ENCODE measurements around the gene MYBBP1A.

Gene MYBBP1A

DNA sequence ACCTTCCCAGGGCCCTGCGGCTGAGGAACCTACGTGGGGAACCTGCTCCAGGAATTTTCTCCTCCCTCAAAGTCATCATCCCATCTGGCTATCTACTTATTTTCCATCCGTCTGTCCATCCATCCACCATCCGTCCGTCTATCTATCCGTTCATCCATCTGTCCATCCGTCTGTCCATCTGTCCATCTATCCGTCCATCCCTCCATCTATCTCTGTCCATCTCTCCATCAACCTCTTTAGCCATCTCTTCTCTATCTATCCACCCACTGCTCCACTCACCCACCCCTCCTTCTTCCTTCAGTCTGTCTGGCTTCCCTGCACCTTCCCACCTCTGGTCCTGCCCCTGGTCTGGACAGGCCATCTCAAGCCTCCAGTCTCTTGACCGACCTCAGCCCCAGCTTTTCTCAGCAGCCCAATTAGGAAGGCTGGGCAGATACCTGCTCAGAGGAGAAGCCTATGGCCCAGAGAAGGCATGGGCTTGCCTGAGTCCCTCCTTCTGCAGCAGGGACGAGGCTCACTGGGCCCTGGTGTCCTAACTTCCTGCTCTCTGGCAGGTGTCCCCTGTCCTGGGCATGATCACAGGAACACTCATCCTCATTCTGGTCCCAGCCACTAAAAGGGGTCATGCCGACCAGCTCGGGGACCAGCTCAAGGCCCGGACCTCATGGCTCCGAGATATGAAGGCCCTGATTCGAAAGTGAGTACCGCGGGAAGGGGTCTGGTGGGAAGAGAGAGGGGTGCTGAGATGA lies 23.0 kb downstream of the MYBBP1A start:
- H2AFZ ChIP-seq (ENCODE audit: low read depth, low read length), result no peak overlapping the region
- no peaks in the 10 kb centered on the region for H3K9me3 ChIP-seq (ENCODE audit: low read length)
- H3K27me3 ChIP-seq (ENCODE audit: insufficient read depth, low read length), result peaks cover 2% of the 10 kb centered on the region
- no peak overlapping the region for H3K4me3 ChIP-seq (ENCODE audit: low read length)
- peaks cover 13% of the 10 kb centered on the region for H3K4me1 ChIP-seq (ENCODE audit: insufficient read depth, low read length)
- H3K36me3 ChIP-seq (ENCODE audit: insufficient read depth, low read length), result no peaks in the 10 kb centered on the region

DNA sequence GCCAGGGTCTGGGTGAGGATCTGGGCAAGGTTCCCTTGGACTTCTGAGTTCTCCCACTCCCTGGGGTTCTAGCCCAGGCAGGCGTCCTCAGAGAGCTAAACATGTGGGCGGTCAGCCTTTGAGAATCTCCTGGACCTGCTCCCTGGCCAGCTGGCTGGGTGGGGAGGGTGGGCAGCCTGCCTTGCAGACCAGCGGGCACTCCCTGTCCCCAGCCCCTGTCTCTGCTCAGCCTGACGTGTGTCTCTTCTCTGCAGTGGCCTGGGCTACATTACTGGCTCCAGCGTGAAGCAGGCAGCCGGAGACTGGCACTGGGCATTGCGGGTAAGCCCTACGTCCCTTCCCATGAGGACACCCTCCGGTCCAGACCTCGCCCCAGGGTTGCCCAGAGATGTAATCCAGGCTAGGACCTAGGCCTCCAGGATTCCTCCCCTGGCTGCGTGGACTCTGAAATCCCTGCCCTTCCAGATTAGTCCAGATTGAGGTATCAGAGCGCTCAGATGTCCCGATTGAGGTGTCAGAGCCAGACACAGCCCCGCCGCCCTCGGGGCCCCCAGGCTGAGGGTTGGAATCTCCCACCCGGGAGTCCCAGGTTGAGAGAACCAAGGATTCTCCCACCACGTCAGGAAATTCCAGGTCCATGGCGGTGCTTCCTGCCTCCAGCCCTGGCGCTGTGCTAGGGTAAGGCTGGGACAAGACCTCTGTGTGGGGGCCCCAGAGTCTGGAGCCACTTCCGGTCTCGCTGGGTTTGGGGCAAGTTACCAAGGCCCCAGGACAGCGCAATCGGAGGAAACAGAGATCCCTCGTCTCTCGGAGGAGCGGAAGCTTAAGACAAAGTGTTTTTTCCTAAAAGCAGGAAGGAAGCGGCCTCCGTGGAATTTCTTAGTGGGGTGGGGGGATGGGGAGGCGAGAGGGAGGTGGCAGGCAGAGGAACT lies 24.1 kb downstream of the MYBBP1A start:
- Histone ChIP-seq H3K4me3 (ENCODE audit: low read length) (no peak overlapping the region), H2AFZ (ENCODE audit: low read depth, low read length) (no peak overlapping the region), H3K9me3 (ENCODE audit: low read length) (no peaks in the 10 kb centered on the region), H3K4me1 (ENCODE audit: insufficient read depth, low read length) (peaks cover 13% of the 10 kb centered on the region), H3K27me3 (ENCODE audit: insufficient read depth, low read length) (peaks cover 2% of the 10 kb centered on the region), H3K36me3 (ENCODE audit: insufficient read depth, low read length) (no peaks in the 10 kb centered on the region)

DNA sequence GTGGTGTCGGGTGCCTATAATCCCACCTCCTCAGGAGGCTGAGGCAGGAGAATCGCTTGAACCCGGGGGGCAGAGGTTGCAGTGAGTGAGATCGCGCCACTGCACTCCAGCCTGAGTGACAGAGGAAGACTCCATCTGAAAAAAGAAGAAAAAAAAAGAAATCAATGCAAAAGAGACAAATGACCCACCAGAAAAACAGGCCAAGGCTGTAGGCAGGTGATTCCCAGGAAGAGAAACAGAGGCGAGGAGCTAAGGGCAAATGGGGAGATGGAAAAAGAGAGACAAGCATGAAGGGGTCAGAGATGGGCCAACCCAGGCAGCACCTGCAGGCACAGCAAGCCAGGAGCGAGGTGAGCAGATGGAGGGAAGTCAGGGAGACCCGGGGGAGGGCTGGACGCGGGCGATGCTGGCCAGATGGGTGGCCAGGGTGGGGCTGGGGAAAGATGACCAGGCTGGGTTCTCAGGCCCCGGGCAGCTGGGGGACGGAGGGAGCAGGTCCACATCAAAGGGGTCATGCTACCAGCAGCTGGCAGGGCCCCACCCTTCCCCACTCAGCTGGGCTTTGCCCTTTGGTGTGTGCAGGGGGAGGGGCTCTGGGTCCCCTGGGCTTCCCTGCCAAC lies 25.5 kb downstream of the MYBBP1A start:
- Histone ChIP-seq H3K36me3 (ENCODE audit: insufficient read depth, low read length) (no peaks in the 10 kb centered on the region), H3K9me3 (ENCODE audit: low read length) (no peaks in the 10 kb centered on the region), H3K4me3 (ENCODE audit: low read length) (no peak overlapping the region), H3K27me3 (ENCODE audit: insufficient read depth, low read length) (peaks cover 2% of the 10 kb centered on the region), H2AFZ (ENCODE audit: low read depth, low read length) (no peak overlapping the region), H3K4me1 (ENCODE audit: insufficient read depth, low read length) (peaks cover 13% of the 10 kb centered on the region)

DNA sequence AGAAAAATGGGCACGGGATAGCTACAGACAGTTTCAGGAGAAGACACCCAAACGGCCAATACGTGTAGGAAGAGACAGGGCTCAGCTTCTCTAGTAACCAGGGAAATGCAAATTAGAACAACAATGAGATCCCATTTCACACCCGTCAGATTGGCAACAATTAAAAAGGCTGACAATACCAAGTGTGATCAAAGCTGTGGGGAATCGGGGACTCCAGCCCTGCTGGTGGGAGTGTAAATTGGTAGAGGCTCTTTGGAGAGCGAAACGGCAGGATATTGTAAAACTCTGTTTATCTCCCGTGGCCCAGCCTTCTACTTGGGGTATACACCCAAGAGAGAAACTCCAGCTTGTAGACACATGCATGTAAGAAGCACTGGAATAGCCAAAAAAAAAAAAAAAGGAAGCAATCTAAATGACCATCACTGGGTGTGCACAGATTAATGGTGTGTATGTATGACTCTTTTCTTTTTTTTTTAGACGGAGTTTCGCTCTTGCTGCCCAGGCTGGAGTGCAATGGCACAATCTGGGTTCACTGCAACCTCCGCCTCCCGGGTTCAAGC lies 27.5 kb downstream of the MYBBP1A start:
- H3K4me1 ChIP-seq (ENCODE audit: insufficient read depth, low read length), result peaks cover 4% of the 10 kb centered on the region
- H3K36me3 ChIP-seq (ENCODE audit: insufficient read depth, low read length), result no peaks in the 10 kb centered on the region
- no peak overlapping the region for H3K4me3 ChIP-seq (ENCODE audit: low read length)
- no peaks in the 10 kb centered on the region for H3K9me3 ChIP-seq (ENCODE audit: low read length)
- peaks cover 2% of the 10 kb centered on the region for H3K27me3 ChIP-seq (ENCODE audit: insufficient read depth, low read length)
- H2AFZ ChIP-seq (ENCODE audit: low read depth, low read length), result no peak overlapping the region

DNA sequence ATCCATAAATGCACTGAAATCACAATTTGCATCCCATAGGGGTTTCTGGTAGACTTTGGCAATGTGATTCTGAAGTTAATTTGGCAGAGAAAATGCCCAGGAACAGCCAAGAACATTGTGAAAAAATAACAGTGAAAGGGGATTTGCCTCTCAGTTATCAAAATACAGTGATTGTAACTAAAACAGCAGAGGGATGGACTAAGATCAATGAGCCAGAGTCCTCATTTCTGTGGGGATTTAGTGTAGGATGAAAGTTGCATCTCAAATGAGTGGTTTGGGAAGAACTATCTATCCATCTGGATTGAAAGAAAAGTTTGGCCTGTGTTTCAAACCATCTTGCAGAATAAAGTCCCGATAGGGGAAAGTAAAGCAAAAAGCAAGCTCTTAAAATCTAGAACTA lies 28.1 kb downstream of the MYBBP1A start:
- no peaks in the 10 kb centered on the region for H3K9me3 ChIP-seq (ENCODE audit: low read length)
- no peak overlapping the region for H2AFZ ChIP-seq (ENCODE audit: low read depth, low read length)
- no peaks in the 10 kb centered on the region for H3K36me3 ChIP-seq (ENCODE audit: insufficient read depth, low read length)
- H3K4me1 ChIP-seq (ENCODE audit: insufficient read depth, low read length), result peaks cover 9% of the 10 kb centered on the region
- H3K27me3 ChIP-seq (ENCODE audit: insufficient read depth, low read length), result peaks cover 2% of the 10 kb centered on the region
- H3K4me3 ChIP-seq (ENCODE audit: low read length), result no peak overlapping the region

DNA sequence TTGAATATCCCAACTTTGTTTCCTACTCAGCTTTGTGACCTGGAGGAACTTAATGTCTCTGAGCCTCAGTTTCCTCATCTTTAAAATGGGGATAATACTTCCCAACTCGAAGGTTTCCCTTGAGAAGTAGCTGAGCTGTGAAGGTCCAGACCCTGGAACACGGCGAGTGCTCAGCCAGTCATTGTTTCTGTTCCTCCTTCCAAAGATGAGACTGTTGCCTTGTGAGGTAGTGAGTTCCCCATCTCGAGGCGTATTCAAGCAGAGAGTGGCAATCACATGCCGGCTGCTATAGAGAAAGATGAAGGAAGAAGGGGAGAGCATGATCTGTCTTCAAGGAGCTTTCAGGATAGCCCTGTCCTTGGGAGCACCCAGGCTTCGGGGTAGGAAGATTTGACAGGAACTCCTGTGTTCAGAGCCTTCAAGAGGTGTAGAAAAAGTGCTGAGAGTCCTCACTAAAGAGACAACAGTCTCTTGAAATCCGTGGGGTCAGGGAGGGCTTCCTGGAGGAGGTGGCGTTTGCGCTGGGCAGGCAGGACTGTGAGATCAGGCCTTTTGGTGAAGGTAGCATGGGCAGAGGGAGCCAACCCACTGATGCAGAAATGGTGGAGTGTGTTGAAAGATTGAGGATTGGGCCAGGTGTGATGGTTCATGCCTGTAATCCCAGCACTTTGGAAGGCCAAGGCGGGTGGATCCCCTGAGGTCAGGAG lies 29.3 kb downstream of the MYBBP1A start:
- Histone ChIP-seq H3K4me1 (ENCODE audit: insufficient read depth, low read length) (peaks cover 13% of the 10 kb centered on the region), H3K4me3 (ENCODE audit: low read length) (no peak overlapping the region), H3K36me3 (ENCODE audit: insufficient read depth, low read length) (no peaks in the 10 kb centered on the region), H3K27me3 (ENCODE audit: insufficient read depth, low read length) (no peaks in the 10 kb centered on the region), H3K9me3 (ENCODE audit: low read length) (no peaks in the 10 kb centered on the region), H2AFZ (ENCODE audit: low read depth, low read length) (no peak overlapping the region)

DNA sequence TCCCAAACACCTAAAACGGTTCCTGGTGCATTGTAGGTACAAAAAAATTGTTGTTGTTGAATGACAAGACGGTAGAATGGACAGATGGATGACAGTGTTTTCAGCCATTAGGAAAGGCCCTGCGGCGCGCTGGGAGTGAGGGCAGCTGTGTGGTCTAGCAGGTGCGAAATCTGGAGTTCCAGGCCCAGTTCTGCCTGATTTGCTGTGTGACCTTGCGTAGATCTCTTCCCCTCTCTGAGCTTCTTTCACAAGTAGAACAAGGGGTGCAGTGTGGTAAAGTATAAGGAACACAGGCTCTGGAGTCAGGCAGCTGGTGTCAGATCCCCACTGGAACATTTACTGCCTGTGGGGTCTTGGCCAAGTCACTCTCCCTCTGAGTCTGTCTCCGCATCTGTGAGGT lies 31.2 kb downstream of the MYBBP1A start:
- H3K4me1 ChIP-seq (ENCODE audit: insufficient read depth, low read length), result peaks cover 30% of the 10 kb centered on the region
- H3K27me3 ChIP-seq (ENCODE audit: insufficient read depth, low read length), result no peaks in the 10 kb centered on the region
- no peak overlapping the region for H2AFZ ChIP-seq (ENCODE audit: low read depth, low read length)
- H3K36me3 ChIP-seq (ENCODE audit: insufficient read depth, low read length), result no peaks in the 10 kb centered on the region
- H3K4me3 ChIP-seq (ENCODE audit: low read length), result no peak overlapping the region
- H3K9me3 ChIP-seq (ENCODE audit: low read length), result no peaks in the 10 kb centered on the region

DNA sequence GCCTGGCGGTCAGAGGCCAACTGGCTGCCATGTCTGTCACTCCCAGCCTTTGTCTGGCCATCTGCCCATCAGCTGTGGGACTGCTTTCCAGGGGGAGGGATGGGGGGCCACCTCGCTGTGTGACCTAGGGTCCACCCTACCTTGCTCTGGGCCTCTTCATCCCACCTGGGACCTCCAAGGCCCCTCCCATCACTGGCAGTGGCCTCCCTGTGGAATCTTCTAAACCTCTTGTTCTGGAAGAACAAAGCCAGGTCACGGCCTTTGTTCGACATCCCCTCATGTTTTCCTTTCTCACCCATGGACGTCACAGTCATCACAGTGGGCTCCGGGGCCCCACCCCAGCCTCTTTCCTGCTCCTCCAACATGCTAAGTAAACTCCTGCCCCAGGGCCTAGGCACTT lies 32.5 kb downstream of the MYBBP1A start:
- Histone ChIP-seq H3K36me3 (ENCODE audit: insufficient read depth, low read length) (no peaks in the 10 kb centered on the region), H3K9me3 (ENCODE audit: low read length) (no peaks in the 10 kb centered on the region), H2AFZ (ENCODE audit: low read depth, low read length) (no peak overlapping the region), H3K4me3 (ENCODE audit: low read length) (no peak overlapping the region), H3K4me1 (ENCODE audit: insufficient read depth, low read length) (peaks cover 30% of the 10 kb centered on the region), H3K27me3 (ENCODE audit: insufficient read depth, low read length) (no peaks in the 10 kb centered on the region)

DNA sequence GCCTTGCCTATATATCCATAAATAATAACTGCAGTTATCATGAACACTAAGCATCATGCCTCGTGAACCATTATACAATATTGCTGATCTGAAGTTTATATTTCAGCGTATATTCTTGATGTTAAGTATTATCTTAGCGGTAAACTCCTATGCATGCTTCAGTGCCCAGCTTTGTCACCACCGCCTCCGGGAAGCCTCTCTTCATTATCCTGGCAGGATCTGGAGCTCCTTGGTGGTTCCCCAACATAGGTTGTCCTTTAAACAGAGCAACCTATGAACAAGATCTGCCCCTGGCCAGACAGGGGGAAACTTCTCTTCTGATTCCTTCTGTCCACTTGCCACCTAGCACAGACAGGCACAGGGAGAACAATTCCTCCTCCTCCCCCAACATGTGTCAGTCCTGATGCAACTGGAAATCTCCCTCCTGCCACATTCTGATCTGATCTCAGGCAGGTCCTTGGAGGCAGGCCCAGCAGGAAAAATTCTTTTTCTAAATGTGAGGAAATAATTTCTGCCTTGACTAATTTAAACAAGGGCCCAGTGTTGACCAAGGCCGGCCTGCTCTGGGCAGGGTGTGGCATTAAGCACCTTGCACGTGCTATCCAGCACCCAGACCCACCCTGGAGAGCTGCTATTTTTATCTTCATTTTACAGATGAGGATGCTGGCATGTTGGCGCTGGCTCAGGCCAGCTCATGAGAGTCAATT lies 34.1 kb downstream of the MYBBP1A start:
- Histone ChIP-seq H3K9me3 (ENCODE audit: low read length) (no peaks in the 10 kb centered on the region), H3K36me3 (ENCODE audit: insufficient read depth, low read length) (no peaks in the 10 kb centered on the region), H3K27me3 (ENCODE audit: insufficient read depth, low read length) (no peaks in the 10 kb centered on the region), H3K4me1 (ENCODE audit: insufficient read depth, low read length) (peaks cover 30% of the 10 kb centered on the region), H3K4me3 (ENCODE audit: low read length) (no peak overlapping the region), H2AFZ (ENCODE audit: low read depth, low read length) (no peak overlapping the region)

DNA sequence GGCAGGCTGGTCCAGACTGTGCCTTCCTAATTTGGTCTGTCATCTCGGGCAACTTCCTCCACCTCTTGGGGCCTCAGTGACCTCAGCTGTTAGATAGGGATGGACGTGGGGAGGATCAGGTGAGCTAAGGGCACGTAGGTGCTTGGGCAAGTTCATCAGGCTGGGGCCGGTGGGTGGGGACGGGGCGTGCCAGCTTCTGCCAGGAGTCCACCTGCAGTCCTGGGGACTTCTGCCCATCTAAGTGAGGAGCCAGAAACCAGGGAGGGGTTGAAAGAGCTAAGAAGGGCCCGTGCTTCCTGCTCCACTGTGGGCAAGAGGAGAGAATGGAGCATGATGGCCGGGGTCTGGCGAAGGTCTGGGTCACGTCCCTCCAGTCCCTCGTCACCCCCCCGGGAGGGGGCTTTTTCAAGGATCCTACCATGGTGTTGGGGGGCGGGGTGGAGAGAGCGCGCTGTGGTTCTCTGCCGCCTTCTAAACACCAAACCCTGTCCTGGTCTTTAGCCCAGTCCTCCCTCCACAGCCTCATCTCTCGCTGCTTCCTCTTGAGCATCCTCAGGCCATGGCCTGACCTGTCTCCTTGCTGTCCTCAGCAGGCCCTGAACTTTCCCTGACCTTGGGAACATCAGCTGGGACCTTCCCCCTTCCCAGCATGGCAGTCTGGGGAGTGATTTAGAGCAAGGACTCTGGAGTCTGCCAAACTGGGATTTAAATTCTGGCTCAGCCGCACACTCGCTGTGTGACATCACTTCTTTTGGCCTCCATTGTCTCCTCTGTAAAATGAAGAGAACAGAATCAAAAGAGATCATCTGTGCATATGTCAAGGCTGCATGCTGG lies 34.9 kb downstream of the MYBBP1A start:
- H3K4me1 ChIP-seq (ENCODE audit: insufficient read depth, low read length), result peaks cover 31% of the 10 kb centered on the region
- no peak overlapping the region for H3K4me3 ChIP-seq (ENCODE audit: low read length)
- no peaks in the 10 kb centered on the region for H3K27me3 ChIP-seq (ENCODE audit: insufficient read depth, low read length)
- no peaks in the 10 kb centered on the region for H3K9me3 ChIP-seq (ENCODE audit: low read length)
- no peaks in the 10 kb centered on the region for H3K36me3 ChIP-seq (ENCODE audit: insufficient read depth, low read length)
- no peak overlapping the region for H2AFZ ChIP-seq (ENCODE audit: low read depth, low read length)

DNA sequence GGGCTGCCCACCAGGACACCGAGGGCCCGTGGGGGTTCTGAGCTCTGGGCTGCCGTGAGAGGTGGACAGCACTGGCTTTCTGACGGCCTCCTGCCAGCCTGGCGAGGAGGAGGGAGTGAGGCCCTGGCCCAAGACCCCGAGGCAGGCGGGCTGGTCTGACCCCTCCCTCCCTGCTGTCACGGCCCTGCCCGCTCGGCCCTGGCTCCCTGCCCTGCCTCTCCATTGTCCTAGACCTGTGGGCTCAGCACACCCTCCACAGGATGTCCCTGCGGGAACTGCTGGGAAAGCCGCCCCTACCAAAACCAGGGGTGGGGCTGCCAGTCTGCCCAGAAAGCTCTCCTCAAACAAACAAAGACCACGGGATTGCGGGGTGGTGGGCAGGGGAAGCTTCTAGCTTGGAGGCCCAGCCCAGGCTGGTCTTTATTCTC lies 35.8 kb downstream of the MYBBP1A start:
- Histone ChIP-seq H2AFZ (ENCODE audit: low read depth, low read length) (no peak overlapping the region), H3K4me3 (ENCODE audit: low read length) (no peak overlapping the region), H3K4me1 (ENCODE audit: insufficient read depth, low read length) (peaks cover 34% of the 10 kb centered on the region), H3K27me3 (ENCODE audit: insufficient read depth, low read length) (no peaks in the 10 kb centered on the region), H3K9me3 (ENCODE audit: low read length) (no peaks in the 10 kb centered on the region), H3K36me3 (ENCODE audit: insufficient read depth, low read length) (no peaks in the 10 kb centered on the region)

Data from neuron (in vitro differentiated cells).